Hepatocyte (in vitro differentiated cells): ENCODE results near the gene DYSF. TPM values are rescaled to one million over a fixed set of nuclear protein-coding genes. Genes with fewer than 3 reads are reported as not detected.

Experiments used
- DNase-seq: peaks from one replicate; pipeline ENCODE4 v3.0.0-alpha.2; 2016; ENCODE audit warnings: low spot score
- H2AFZ ChIP-seq: fragments of 200-600 bp; sonication (generic); 2 replicates; pipeline ENCODE4 v1.6.0; 2016; ENCODE audit warnings: antibody characterized with exemption, mild to moderate bottlenecking
- H3K27ac ChIP-seq: fragments of 200-600 bp; sonication (generic); 2 replicates; pipeline ENCODE4 v1.5.1; 2016; ENCODE audit warnings: mild to moderate bottlenecking
- H3K27me3 ChIP-seq: fragments of 200-600 bp; sonication (generic); 2 replicates; pipeline ENCODE4 v1.6.1; 2016
- H3K36me3 ChIP-seq: fragments of 200-600 bp; sonication (generic); replicated peaks from 2 replicates; pipeline ENCODE4 v1.5.1; 2016; ENCODE audit warnings: low read depth; ENCODE audit not compliant: insufficient read depth
- H3K4me1 ChIP-seq: fragments of 200-600 bp; sonication (generic); 2 replicates; pipeline ENCODE4 v1.5.1; 2016; ENCODE audit warnings: mild to moderate bottlenecking, moderate library complexity; ENCODE audit not compliant: insufficient read depth
- H3K4me2 ChIP-seq: fragments of 200-600 bp; sonication (generic); 2 replicates; pipeline ENCODE4 v1.6.0; 2016
- H3K4me3 ChIP-seq: fragments of 200-600 bp; sonication (generic); 2 replicates; pipeline ENCODE4 v1.5.1; 2016; ENCODE audit warnings: mild to moderate bottlenecking
- H3K79me2 ChIP-seq: fragments of 200-600 bp; sonication (generic); 2 replicates; pipeline ENCODE4 v1.6.0; 2017; ENCODE audit warnings: mild to moderate bottlenecking
- H3K9me2 ChIP-seq: fragments of 200-600 bp; sonication (generic); replicated peaks from 2 replicates; pipeline ENCODE4 v1.6.0; 2017; ENCODE audit warnings: mild to moderate bottlenecking; ENCODE audit not compliant: insufficient read depth
- H3K9me3 ChIP-seq: fragments of 200-600 bp; sonication (generic); 2 replicates; pipeline ENCODE4 v1.5.1; 2016; ENCODE audit warnings: low read depth, mild to moderate bottlenecking
- H4K20me1 ChIP-seq: fragments of 200-600 bp; sonication (generic); 2 replicates; pipeline ENCODE4 v1.6.0; 2016; ENCODE audit warnings: mild to moderate bottlenecking; ENCODE audit not compliant: insufficient read depth, poor library complexity, severe bottlenecking
- CTCF ChIP-seq: fragments of 200-600 bp; sonication (generic); IDR thresholded peaks from 2 replicates; pipeline ENCODE4 v1.5.1; 2016; ENCODE audit warnings: antibody characterized with exemption, mild to moderate bottlenecking; ENCODE audit not compliant: poor library complexity
- EZH2 ChIP-seq: fragments of 200-600 bp; sonication (generic); IDR thresholded peaks from 2 replicates; pipeline ENCODE4 v1.6.1; 2016; ENCODE audit warnings: antibody characterized with exemption, mild to moderate bottlenecking, borderline replicate concordance
- EZH2phosphoT487 ChIP-seq: fragments of 200-600 bp; sonication (generic); IDR thresholded peaks from one replicate; pipeline ENCODE4 v1.6.1; 2018; ENCODE audit warnings: antibody characterized with exemption, mild to moderate bottlenecking, low read depth, moderate library complexity; ENCODE audit not compliant: unreplicated experiment, severe bottlenecking
- WGBS: methylation state at CpG from one replicate; pipeline ENCODE4 v1.1.6; 2016; ENCODE audit warnings: low lambda C conversion rate; ENCODE audit errors: missing lambda C conversion rate; 5-methylcytosine and 5-hydroxymethylcytosine counted together
- polyA plus RNA-seq: library from polyadenylated mRNA; unstranded; fragments of >200 nt; fragmentation: Nextera tagmentation; extraction: Ambion mirVana; gene quantifications from 2 replicates; pipeline ENCODE4 v1.2.1, GENCODE V29; 2016
- total RNA-seq: library from RNA; depleted of rRNA; stranded (reverse); fragments of >200 nt; gene quantifications from 2 replicates; pipeline ENCODE4 v1.2.3, GENCODE V29; 2014

Gene DYSF
- total and polyA plus RNA-seq, 2 experiments from 2014 or later, result 0.25 to 0.90 TPM

- no peaks in the 10 kb centered on the region for H3K79me2 ChIP-seq
- TF ChIP-seq EZH2phosphoT487 (no peak), EZH2 (no peak), CTCF (no peak)
- no peaks in the 10 kb centered on the region for H3K36me3 ChIP-seq
- no peaks in the 10 kb centered on the region for H3K27me3 ChIP-seq
- no peaks in the 10 kb centered on the region for H4K20me1 ChIP-seq
- no peak for DNase-seq
- H3K4me1 ChIP-seq, result no peaks in the 10 kb centered on the region
- no peak overlapping the region for H3K4me3 ChIP-seq
- 95% methylated on average over 2 of the region's 2 CpGs for WGBS
- no peak overlapping the region for H2AFZ ChIP-seq
- H3K27ac ChIP-seq, result no peak overlapping the region
- no peaks in the 10 kb centered on the region for H3K9me2 ChIP-seq
- H3K9me3 ChIP-seq, result no peaks in the 10 kb centered on the region
- H3K4me2 ChIP-seq, result no peak overlapping the region
Measured at GRCh38 chr2:71570951-71571460, 117.6 kb downstream of the DYSF start.

- no peaks in the 10 kb centered on the region for H3K36me3 ChIP-seq
- DNase-seq, result no peak
- no peak overlapping the region for H3K4me2 ChIP-seq
- H3K27me3 ChIP-seq, result no peaks in the 10 kb centered on the region
- no peak for TF ChIP-seq CTCF
- no CpG with 5 or more reads among the region's 1 CpG for WGBS
- no peaks in the 10 kb centered on the region for H4K20me1 ChIP-seq
- no peak overlapping the region for H3K4me3 ChIP-seq
- no peaks in the 10 kb centered on the region for H3K4me1 ChIP-seq
- no peak overlapping the region for H3K27ac ChIP-seq
- H3K9me3 ChIP-seq, result no peaks in the 10 kb centered on the region
- no peak overlapping the region for H2AFZ ChIP-seq
- H3K9me2 ChIP-seq, result no peaks in the 10 kb centered on the region
- no peaks in the 10 kb centered on the region for H3K79me2 ChIP-seq
Measured at GRCh38 chr2:71571945-71572344, 118.6 kb downstream of the DYSF start.

DNA sequence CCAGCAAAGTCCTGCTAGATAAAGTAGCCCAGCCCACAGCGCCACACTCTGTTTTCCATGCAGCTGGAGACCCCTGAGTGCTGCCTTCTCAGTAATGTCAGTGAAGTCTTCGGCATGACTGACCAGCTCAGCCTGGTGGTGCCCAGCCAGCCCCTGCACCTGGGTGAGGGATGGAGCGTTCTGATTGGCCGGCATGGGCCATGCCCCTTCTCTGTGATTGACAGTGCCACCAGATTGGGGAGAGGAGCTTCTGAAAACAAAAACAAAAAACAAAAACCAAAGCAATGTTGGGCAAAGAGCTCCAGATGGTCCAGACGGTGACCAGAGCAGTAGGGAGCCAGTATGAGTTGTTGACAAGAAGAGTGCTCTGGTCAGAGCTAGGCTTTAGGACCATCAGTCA is 122.6 kb downstream of the DYSF start:
- Histone ChIP-seq H3K79me2 (no peaks in the 10 kb centered on the region), H3K27me3 (no peaks in the 10 kb centered on the region), H4K20me1 (no peaks in the 10 kb centered on the region), H3K27ac (no peak overlapping the region), H3K4me3 (no peak overlapping the region), H3K4me2 (no peak overlapping the region), H3K4me1 (no peaks in the 10 kb centered on the region), H3K9me2 (no peaks in the 10 kb centered on the region), H2AFZ (no peak overlapping the region), H3K36me3 (no peaks in the 10 kb centered on the region), H3K9me3 (no peaks in the 10 kb centered on the region)
- 94% methylated on average over 5 of the region's 5 CpGs for WGBS
- DNase-seq, result no peak
- TF ChIP-seq CTCF (no peak), EZH2 (no peak), EZH2phosphoT487 (no peak)

GRCh38 chr2:71576541-71576940 is 123.2 kb downstream of the DYSF start:
- Histone ChIP-seq H3K27me3 (no peaks in the 10 kb centered on the region), H3K9me2 (no peaks in the 10 kb centered on the region), H3K4me3 (no peak overlapping the region), H3K79me2 (no peaks in the 10 kb centered on the region), H3K27ac (no peak overlapping the region), H4K20me1 (no peaks in the 10 kb centered on the region), H3K4me2 (no peak overlapping the region), H3K36me3 (no peaks in the 10 kb centered on the region), H2AFZ (no peak overlapping the region), H3K9me3 (no peaks in the 10 kb centered on the region), H3K4me1 (no peaks in the 10 kb centered on the region)
- TF ChIP-seq CTCF, result no peak
- TF ChIP-seq EZH2, result no peak
- WGBS, result 95% methylated on average over 11 of the region's 16 CpGs
- no peak for DNase-seq
